Calu3 (cell line): ENCODE data around the gene KCNQ5. TPM values are rescaled to one million over a fixed set of nuclear protein-coding genes. Genes with fewer than 3 reads are reported as not detected.

Experiments used
- BruUV-seq: library from RNA; stranded (reverse); fragments of 400-500 nt; replicated peaks from 2 replicates; lab custom pipeline; 2021; lab: Mats Ljungman, UMichigan
- CTCF ChIA-PET: fragments of 300-600 bp; sonication (Branson Sonifier 250); formaldehyde crosslinking; loops from one replicate; lab custom pipeline; 2022; ENCODE audit warnings: antibody characterized with exemption; lab: Charles Lee
- DNase-seq: peaks from one replicate; pipeline ENCODE4 v3.0.0; 2022
- H3K27ac Mint-ChIP-seq: one replicate; pipeline ENCODE4 v1.8.0; 2022; ENCODE audit warnings: mixed read lengths; ENCODE audit not compliant: unreplicated experiment
- H3K27me3 Mint-ChIP-seq: one replicate; pipeline ENCODE4 v1.8.0; 2022; ENCODE audit warnings: mixed read lengths; ENCODE audit not compliant: unreplicated experiment
- H3K36me3 Mint-ChIP-seq: one replicate; pipeline ENCODE4 v1.8.0; 2022; ENCODE audit warnings: mild to moderate bottlenecking, moderate library complexity, mixed read lengths; ENCODE audit not compliant: insufficient read depth, unreplicated experiment
- H3K4me1 Mint-ChIP-seq: one replicate; pipeline ENCODE4 v1.8.0; 2022; ENCODE audit warnings: mild to moderate bottlenecking, low read depth, mixed read lengths; ENCODE audit not compliant: unreplicated experiment
- H3K4me3 Mint-ChIP-seq: one replicate; pipeline ENCODE4 v1.8.0; 2022; ENCODE audit warnings: mild to moderate bottlenecking, low read depth, moderate library complexity, mixed read lengths; ENCODE audit not compliant: unreplicated experiment
- H3K9me3 Mint-ChIP-seq: one replicate; pipeline ENCODE4 v1.8.0; 2022; ENCODE audit warnings: low read depth, mixed read lengths; ENCODE audit not compliant: unreplicated experiment
- CTCF ChIP-seq: fragments of 200-600 bp; IDR thresholded peaks from one replicate; pipeline ENCODE4 v1.8.0; 2022; ENCODE audit warnings: antibody characterized with exemption; ENCODE audit not compliant: unreplicated experiment
- intact Hi-C: fragments of 100-400 bp; cut with micrococcal nuclease; formaldehyde crosslinking; loops from one replicate; pipeline ENCODE4 v1.10.0; 2022; ENCODE audit not compliant: unreplicated experiment
- total RNA-seq: library from RNA; stranded (reverse); gene quantifications from 2 replicates; pipeline ENCODE4 v1.2.3, GENCODE V29; 2022

Gene KCNQ5
- total RNA-seq, 1 experiment from 2014 or later = not detected

DNA sequence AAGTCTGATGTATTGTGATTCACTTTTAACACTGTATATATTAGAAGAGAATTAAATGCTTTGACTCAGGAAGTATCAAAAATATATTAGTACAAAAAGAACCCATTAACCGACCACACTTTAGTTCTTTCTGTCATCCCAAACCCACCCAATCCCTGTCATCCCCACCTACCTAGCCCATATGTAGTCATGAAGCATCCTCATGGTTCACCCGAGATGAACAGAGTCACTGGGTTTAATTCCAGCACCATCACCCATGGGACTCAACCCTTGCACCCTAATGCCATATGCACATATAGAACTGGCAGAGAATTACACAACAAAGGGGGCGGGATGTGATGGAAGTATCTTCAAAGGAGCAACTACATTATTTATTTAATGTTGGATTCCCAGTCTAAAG, 462.0 kb downstream of the KCNQ5 start:
- no peak for TF ChIP-seq CTCF
- no TSS peak for BruUV-seq
- intact Hi-C loops = no loop called here
- no peak overlapping the region for H3K27ac Mint-ChIP-seq
- DNase-seq = no peak
- CTCF ChIA-PET = no interaction called here
- no peaks in the 10 kb centered on the region for H3K36me3 Mint-ChIP-seq
- peaks cover 33% of the 10 kb centered on the region for H3K4me1 Mint-ChIP-seq
- no peaks in the 10 kb centered on the region for H3K27me3 Mint-ChIP-seq
- no peaks in the 10 kb centered on the region for H3K9me3 Mint-ChIP-seq
- no peak overlapping the region for H3K4me3 Mint-ChIP-seq

GRCh38 chr6:73085443-73085871, 463.6 kb downstream of the KCNQ5 start:
- TF ChIP-seq CTCF = no peak
- H3K27me3 Mint-ChIP-seq = no peaks in the 10 kb centered on the region
- intact Hi-C loops = no loop called here
- no peak for DNase-seq
- no TSS peak for BruUV-seq
- H3K9me3 Mint-ChIP-seq = no peaks in the 10 kb centered on the region
- H3K36me3 Mint-ChIP-seq = no peaks in the 10 kb centered on the region
- CTCF ChIA-PET = interaction anchor here (0.6 kb wide), 1 partner anchor 18 kb away, joined by 3 read pairs; no protein-coding TSS in a partner anchor
- H3K4me3 Mint-ChIP-seq = no peak overlapping the region
- H3K4me1 Mint-ChIP-seq = peaks cover 20% of the 10 kb centered on the region
- H3K27ac Mint-ChIP-seq = no peak overlapping the region

- H3K27me3 Mint-ChIP-seq = no peaks in the 10 kb centered on the region
- CTCF ChIA-PET = no interaction called here
- H3K4me1 Mint-ChIP-seq = peaks cover 11% of the 10 kb centered on the region
- DNase-seq = no peak
- intact Hi-C loops = no loop called here
- H3K27ac Mint-ChIP-seq = no peak overlapping the region
- no peak overlapping the region for H3K4me3 Mint-ChIP-seq
- BruUV-seq = no TSS peak
- H3K36me3 Mint-ChIP-seq = no peaks in the 10 kb centered on the region
- H3K9me3 Mint-ChIP-seq = no peaks in the 10 kb centered on the region
- TF ChIP-seq CTCF = no peak
Observed at GRCh38 chr6:73086726-73087125, 464.9 kb downstream of the KCNQ5 start.

DNA sequence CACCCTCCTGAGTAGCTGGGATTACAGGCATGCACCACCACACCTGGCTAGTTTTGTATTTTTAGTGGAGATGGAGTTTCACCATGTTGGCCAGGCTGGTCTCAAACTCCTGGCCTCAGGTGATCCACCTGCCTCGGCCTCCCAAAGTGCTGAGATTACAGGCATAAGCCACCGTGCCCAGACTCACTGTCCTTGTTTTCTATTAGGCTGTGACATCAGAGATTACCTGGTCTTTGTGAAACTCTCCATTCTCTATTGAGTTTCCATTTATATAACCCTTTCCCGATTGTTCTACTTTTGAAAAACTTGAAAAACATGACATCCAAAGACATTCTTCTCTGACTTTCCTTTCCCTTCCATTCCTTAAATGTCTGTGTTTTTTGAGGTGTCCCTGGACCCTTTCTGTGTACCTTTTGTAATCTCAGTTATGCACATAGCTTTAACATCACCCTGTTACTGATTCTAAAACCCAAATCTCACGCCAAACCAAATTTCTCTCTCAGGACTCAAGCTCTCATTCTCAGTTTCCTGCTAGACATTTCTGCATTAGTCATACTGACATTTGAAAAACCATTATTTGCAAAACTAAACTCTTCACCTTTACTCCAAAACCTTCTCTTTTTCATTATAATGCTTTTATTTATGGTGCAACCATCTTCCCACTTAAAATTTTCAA, 466.4 kb downstream of the KCNQ5 start:
- Mint-ChIP-seq H3K27me3 (no peaks in the 10 kb centered on the region), H3K4me3 (no peak overlapping the region), H3K27ac (no peak overlapping the region), H3K36me3 (no peaks in the 10 kb centered on the region), H3K4me1 (no peaks in the 10 kb centered on the region), H3K9me3 (peaks cover 4% of the 10 kb centered on the region)
- intact Hi-C loops = no loop called here
- DNase-seq = no peak
- no peak for TF ChIP-seq CTCF
- BruUV-seq = no TSS peak
- CTCF ChIA-PET = no interaction called here
